Osteoblast (primary cell): ENCODE results near the gene VPS41. TPM values are rescaled to one million over a fixed set of nuclear protein-coding genes. Genes with fewer than 3 reads are reported as not detected.

Experiments used
- DNase-seq: peaks from one replicate; pipeline ENCODE4 v3.0.0; 2011; ENCODE audit warnings: low spot score, mixed read lengths; ENCODE audit not compliant: insufficient read length; ENCODE audit errors: missing footprints
- H2AFZ ChIP-seq: 2 replicates; pipeline ENCODE4 v1.6.0; 2011; ENCODE audit warnings: mild to moderate bottlenecking, low read length
- H3K27ac ChIP-seq: 2 replicates; pipeline ENCODE4 v1.5.1; 2011; ENCODE audit warnings: mild to moderate bottlenecking, low read depth, low read length, moderate library complexity
- H3K27me3 ChIP-seq: 2 replicates; pipeline ENCODE4 v1.6.0; 2012; ENCODE audit warnings: mild to moderate bottlenecking, control low read depth, inconsistent platforms, low read length, moderate library complexity; ENCODE audit not compliant: insufficient read depth
- H3K36me3 ChIP-seq: 2 replicates; pipeline ENCODE4 v1.5.1; 2011; ENCODE audit warnings: mild to moderate bottlenecking, low read length, control low read depth, moderate library complexity; ENCODE audit not compliant: insufficient read depth
- H3K4me1 ChIP-seq: 2 replicates; pipeline ENCODE4 v1.5.1; 2011; ENCODE audit warnings: mild to moderate bottlenecking, low read length, control low read depth, moderate library complexity; ENCODE audit not compliant: insufficient read depth
- H3K4me2 ChIP-seq: 2 replicates; pipeline ENCODE4 v1.6.0; 2011; ENCODE audit warnings: mild to moderate bottlenecking, low read length; ENCODE audit not compliant: insufficient read depth
- H3K4me3 ChIP-seq: fragments of 200-600 bp; sonication (generic); 3 replicates; pipeline ENCODE4 v1.5.1; 2012; ENCODE audit warnings: mild to moderate bottlenecking, low read length, inconsistent platforms; ENCODE audit not compliant: insufficient read depth
- H3K79me2 ChIP-seq: 2 replicates; pipeline ENCODE4 v1.6.0; 2012; ENCODE audit warnings: mild to moderate bottlenecking, low read length, control low read depth, inconsistent platforms; ENCODE audit not compliant: insufficient read depth
- H3K9me3 ChIP-seq: 2 replicates; pipeline ENCODE4 v1.5.1; 2011; ENCODE audit warnings: low read depth, low read length, control low read depth
- H4K20me1 ChIP-seq: 2 replicates; pipeline ENCODE4 v1.6.0; 2012; ENCODE audit warnings: mild to moderate bottlenecking, low read length, control low read depth; ENCODE audit not compliant: insufficient read depth
- total RNA-seq: library from RNA; depleted of rRNA; stranded (reverse); fragments of >200 nt; gene quantifications from 2 replicates; pipeline ENCODE4 v1.2.3, GENCODE V29; 2012
- TF ChIP-seq, protein P1 (sequence below): IDR thresholded peaks from 2 replicates; pipeline ENCODE4 v1.5.1; 2011; ENCODE audit warnings: mild to moderate bottlenecking, low read depth, low read length, moderate library complexity; ENCODE audit errors: extremely low read depth

Gene VPS41
- 78.5 and 107 TPM in 2 replicates for total RNA-seq

DNA sequence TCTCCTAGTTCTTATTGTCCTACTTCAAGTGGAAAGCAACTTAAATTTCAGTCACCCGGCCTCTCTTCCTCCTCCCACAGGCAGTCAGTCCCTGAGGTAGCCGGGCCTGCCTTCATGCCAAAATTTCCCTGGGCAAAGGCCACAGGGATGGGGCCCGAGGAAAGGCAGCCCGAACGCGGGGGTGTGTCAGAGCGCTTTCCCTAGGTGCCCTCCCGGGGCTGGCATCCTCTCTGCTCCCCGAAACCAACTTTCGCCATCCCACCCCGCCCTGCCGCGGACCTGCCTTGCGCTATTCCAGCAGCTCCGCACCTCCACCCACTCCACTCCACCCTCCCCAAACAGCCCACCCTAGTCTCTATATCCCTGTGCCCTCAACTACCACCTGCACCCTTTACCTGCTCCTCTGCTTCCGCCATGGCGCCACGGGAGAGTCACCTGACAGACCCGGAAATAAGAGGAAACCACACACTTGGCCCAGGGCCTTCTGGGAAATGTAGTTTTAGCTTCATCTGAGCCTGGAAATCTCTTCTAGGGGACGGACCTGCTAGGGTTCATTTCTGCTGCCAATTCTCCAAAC lies at the start of gene VPS41:
Gene VPS41 (minus strand): TSS at position 433 of the 577 bp plus-strand sequence. CDS start 17 bp downstream, at position 416.
- H3K27ac ChIP-seq = peak within 1 kb of the TSS; percentile 29
- peaks cover 4% of the 10 kb centered on the region for H3K27me3 ChIP-seq
- H4K20me1 ChIP-seq = peaks cover 2% of the 10 kb centered on the region
- H3K9me3 ChIP-seq = no peaks in the 10 kb centered on the region
- H3K4me3 ChIP-seq = peak within 1 kb of the TSS; percentile 81
- peak within 1 kb of the TSS; percentile 91 for H3K4me2 ChIP-seq
- TF ChIP-seq, protein P1, sequence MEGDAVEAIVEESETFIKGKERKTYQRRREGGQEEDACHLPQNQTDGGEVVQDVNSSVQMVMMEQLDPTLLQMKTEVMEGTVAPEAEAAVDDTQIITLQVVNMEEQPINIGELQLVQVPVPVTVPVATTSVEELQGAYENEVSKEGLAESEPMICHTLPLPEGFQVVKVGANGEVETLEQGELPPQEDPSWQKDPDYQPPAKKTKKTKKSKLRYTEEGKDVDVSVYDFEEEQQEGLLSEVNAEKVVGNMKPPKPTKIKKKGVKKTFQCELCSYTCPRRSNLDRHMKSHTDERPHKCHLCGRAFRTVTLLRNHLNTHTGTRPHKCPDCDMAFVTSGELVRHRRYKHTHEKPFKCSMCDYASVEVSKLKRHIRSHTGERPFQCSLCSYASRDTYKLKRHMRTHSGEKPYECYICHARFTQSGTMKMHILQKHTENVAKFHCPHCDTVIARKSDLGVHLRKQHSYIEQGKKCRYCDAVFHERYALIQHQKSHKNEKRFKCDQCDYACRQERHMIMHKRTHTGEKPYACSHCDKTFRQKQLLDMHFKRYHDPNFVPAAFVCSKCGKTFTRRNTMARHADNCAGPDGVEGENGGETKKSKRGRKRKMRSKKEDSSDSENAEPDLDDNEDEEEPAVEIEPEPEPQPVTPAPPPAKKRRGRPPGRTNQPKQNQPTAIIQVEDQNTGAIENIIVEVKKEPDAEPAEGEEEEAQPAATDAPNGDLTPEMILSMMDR = no peak
- peaks cover 41% of the 10 kb centered on the region for H3K79me2 ChIP-seq
- peak; percentile 87 for DNase-seq
- H2AFZ ChIP-seq = peak within 1 kb of the TSS; percentile 89
- H3K36me3 ChIP-seq = no peaks in the 10 kb centered on the region
- H3K4me1 ChIP-seq = peaks cover 4% of the 10 kb centered on the region

DNA sequence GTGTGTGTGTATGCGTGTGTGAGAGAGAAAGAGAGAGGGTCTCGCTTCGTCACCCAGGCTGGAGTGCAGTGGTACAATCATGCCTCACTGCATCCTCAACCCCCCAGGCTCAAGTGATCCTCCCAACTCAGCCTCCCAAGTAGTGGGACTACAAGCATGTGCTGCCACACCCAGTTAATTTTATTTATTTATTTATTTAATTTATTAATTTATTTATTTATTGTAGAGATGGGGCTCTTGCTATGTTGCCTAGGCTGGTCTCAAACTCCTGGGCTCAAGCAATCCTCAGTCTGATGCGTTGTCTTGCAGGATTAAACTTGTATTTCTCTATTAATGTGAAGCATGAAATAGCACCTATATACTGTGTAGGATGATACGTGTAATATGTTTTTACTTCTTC lies 46.9 kb upstream of the VPS41 start:
- H2AFZ ChIP-seq = no peak overlapping the region
- H3K4me1 ChIP-seq = no peaks in the 10 kb centered on the region
- no peaks in the 10 kb centered on the region for H4K20me1 ChIP-seq
- no peak overlapping the region for H3K4me2 ChIP-seq
- H3K9me3 ChIP-seq = no peaks in the 10 kb centered on the region
- H3K79me2 ChIP-seq = no peaks in the 10 kb centered on the region
- H3K36me3 ChIP-seq = no peaks in the 10 kb centered on the region
- TF ChIP-seq, protein P1 = no peak
- DNase-seq = no peak
- no peak overlapping the region for H3K27ac ChIP-seq
- no peaks in the 10 kb centered on the region for H3K27me3 ChIP-seq
- H3K4me3 ChIP-seq = no peak overlapping the region

DNA sequence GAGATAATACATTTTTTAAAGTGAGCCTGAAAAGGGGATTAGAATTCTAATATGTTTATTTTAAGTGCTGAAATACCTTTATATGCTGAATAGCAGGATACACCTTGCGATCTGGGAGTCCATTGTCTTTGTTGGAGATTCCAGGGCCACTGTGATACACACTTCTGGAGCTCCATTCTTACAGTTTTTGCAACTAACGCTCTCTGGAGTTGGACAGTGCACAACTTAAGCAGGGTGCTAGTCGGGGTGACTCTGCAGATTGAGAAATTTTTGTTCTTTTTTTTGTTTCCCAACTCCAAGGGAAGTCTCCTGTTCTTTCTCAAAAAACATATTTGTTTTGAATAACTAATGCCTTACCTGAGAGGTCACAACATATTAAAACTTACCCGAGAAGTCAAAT lies 45.0 kb upstream of the VPS41 start:
- TF ChIP-seq, protein P1 = no peak
- Histone ChIP-seq H3K4me1 (no peaks in the 10 kb centered on the region), H3K36me3 (no peaks in the 10 kb centered on the region), H3K4me3 (no peak overlapping the region), H3K79me2 (no peaks in the 10 kb centered on the region), H3K27me3 (no peaks in the 10 kb centered on the region), H4K20me1 (no peaks in the 10 kb centered on the region), H3K4me2 (no peak overlapping the region), H2AFZ (no peak overlapping the region), H3K9me3 (no peaks in the 10 kb centered on the region), H3K27ac (no peak overlapping the region)
- no peak for DNase-seq

DNA sequence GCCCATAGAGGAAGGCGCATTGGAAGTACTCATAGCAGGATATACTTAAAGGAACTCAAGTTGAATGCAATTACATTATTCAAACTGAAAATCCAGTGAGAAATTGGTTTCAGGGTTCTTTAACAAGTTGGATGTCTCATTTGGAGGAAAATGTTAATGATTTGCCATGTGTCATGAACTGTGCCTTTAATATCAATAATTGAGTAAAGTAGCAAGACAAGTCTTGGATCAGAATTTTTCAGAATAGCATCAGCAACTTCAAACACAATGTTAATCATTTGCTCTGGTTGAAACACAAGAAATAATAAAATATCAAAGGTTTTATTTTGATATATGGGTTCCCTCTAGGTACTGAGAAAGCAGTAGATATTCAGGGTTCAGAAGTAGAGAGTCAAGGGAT lies 44.2 kb upstream of the VPS41 start:
- TF ChIP-seq, protein P1 = no peak
- H3K36me3 ChIP-seq = no peaks in the 10 kb centered on the region
- H3K27me3 ChIP-seq = no peaks in the 10 kb centered on the region
- no peaks in the 10 kb centered on the region for H3K79me2 ChIP-seq
- no peak for DNase-seq
- H3K9me3 ChIP-seq = no peaks in the 10 kb centered on the region
- no peak overlapping the region for H3K4me2 ChIP-seq
- no peaks in the 10 kb centered on the region for H4K20me1 ChIP-seq
- no peak overlapping the region for H3K27ac ChIP-seq
- H2AFZ ChIP-seq = no peak overlapping the region
- H3K4me1 ChIP-seq = no peaks in the 10 kb centered on the region
- no peak overlapping the region for H3K4me3 ChIP-seq
